HEK293 (cell line): ENCODE measurements around the gene PRKG1.

ENCODE experiments used
- HOXC10 ChIP-seq: sonication (generic); formaldehyde crosslinking; IDR thresholded peaks from 2 replicates; pipeline ENCODE4 v1.8.1; 2023; ENCODE audit warnings: mild to moderate bottlenecking, missing genetic modification reagents
- REST ChIP-seq: fragments of 450-650 bp; formaldehyde crosslinking; IDR thresholded peaks from 2 replicates; pipeline ENCODE4 v1.5.1; 2016; ENCODE audit warnings: missing biosample characterization, missing genetic modification characterization
- SALL2 ChIP-seq: fragments of 450-650 bp; formaldehyde crosslinking; IDR thresholded peaks from 2 replicates; pipeline ENCODE4 v1.5.0; 2017; ENCODE audit warnings: missing biosample characterization, mild to moderate bottlenecking, missing genetic modification characterization, borderline replicate concordance
- ZBTB48 ChIP-seq: fragments of 450-650 bp; formaldehyde crosslinking; IDR thresholded peaks from 2 replicates; pipeline ENCODE4 v1.5.1; 2016; ENCODE audit warnings: missing biosample characterization, missing genetic modification characterization
- ZFP37 ChIP-seq: fragments of 450-650 bp; formaldehyde crosslinking; IDR thresholded peaks from 2 replicates; pipeline ENCODE4 v1.5.1; 2016; ENCODE audit warnings: missing biosample characterization, missing genetic modification characterization
- ZNF114 ChIP-seq: fragments of 450-650 bp; formaldehyde crosslinking; IDR thresholded peaks from 2 replicates; pipeline ENCODE4 v1.5.0; 2017; ENCODE audit warnings: missing biosample characterization, missing genetic modification characterization
- ZNF362 ChIP-seq: fragments of 450-650 bp; formaldehyde crosslinking; IDR thresholded peaks from 2 replicates; pipeline ENCODE4 v1.5.1; 2016; ENCODE audit warnings: missing biosample characterization, missing genetic modification characterization
- ZNF768 ChIP-seq: fragments of 450-650 bp; formaldehyde crosslinking; IDR thresholded peaks from 2 replicates; pipeline ENCODE4 v1.5.1; 2018; ENCODE audit warnings: missing biosample characterization, mild to moderate bottlenecking, missing genetic modification characterization
- TF ChIP-seq, protein P1 (sequence below): fragments of 450-650 bp; formaldehyde crosslinking; IDR thresholded peaks from 2 replicates; pipeline ENCODE4 v1.5.1; 2016; ENCODE audit warnings: missing biosample characterization, missing genetic modification characterization
- TF ChIP-seq, protein P2 (sequence below): sonication (generic); formaldehyde crosslinking; IDR thresholded peaks from 2 replicates; pipeline ENCODE4 v1.8.1; 2022; ENCODE audit warnings: mild to moderate bottlenecking, moderate library complexity, missing genetic modification reagents

DNA sequence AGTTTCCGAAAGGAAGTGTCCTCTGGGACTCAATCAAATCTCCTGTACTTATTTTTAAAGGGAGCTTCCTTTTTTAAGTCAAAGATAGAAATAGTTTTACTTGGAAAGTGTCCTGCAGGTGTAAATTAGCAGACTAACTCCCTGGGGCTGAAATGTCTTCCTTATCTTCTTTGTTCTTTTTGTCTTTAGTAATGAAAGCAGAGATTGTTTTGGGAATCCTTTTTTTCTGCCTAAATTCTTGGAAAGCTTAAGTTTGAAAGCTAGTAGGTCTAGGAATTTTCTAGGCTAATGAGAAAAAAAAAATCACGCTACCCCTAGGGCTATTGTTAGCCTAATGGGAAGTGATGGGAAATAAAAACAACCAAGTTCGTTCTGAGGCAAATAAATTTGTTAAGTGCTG lies 764.2 kb downstream of the PRKG1 start:
- TF ChIP-seq SALL2 (no peak), ZFP37 (no peak), ZBTB48 (no peak), HOXC10 (CRISPR knock-in tag) (no peak), ZNF768 (tag by site-specific recombination) (no peak), ZNF114 (tag by site-specific recombination) (no peak), REST (tag by site-specific recombination) (no peak), ZNF362 (tag by site-specific recombination) (no peak)
- TF ChIP-seq, protein P1, sequence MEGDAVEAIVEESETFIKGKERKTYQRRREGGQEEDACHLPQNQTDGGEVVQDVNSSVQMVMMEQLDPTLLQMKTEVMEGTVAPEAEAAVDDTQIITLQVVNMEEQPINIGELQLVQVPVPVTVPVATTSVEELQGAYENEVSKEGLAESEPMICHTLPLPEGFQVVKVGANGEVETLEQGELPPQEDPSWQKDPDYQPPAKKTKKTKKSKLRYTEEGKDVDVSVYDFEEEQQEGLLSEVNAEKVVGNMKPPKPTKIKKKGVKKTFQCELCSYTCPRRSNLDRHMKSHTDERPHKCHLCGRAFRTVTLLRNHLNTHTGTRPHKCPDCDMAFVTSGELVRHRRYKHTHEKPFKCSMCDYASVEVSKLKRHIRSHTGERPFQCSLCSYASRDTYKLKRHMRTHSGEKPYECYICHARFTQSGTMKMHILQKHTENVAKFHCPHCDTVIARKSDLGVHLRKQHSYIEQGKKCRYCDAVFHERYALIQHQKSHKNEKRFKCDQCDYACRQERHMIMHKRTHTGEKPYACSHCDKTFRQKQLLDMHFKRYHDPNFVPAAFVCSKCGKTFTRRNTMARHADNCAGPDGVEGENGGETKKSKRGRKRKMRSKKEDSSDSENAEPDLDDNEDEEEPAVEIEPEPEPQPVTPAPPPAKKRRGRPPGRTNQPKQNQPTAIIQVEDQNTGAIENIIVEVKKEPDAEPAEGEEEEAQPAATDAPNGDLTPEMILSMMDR (tag by site-specific recombination): no peak
- TF ChIP-seq, protein P2, sequence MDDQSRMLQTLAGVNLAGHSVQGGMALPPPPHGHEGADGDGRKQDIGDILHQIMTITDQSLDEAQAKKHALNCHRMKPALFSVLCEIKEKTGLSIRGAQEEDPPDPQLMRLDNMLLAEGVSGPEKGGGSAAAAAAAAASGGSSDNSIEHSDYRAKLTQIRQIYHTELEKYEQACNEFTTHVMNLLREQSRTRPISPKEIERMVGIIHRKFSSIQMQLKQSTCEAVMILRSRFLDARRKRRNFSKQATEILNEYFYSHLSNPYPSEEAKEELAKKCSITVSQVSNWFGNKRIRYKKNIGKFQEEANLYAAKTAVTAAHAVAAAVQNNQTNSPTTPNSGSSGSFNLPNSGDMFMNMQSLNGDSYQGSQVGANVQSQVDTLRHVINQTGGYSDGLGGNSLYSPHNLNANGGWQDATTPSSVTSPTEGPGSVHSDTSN: no peak
